Measurements from ENCODE around the gene DNAI1.
"Not testable (repeated sequence)": the region's sequence is repeated elsewhere in the genome, so short reads cannot be mapped to it uniquely, and the experiment has no call there.

The DNAI1 gene

GRCh38 chr9:34458013-34458958 is at the start of gene DNAI1, which contains the start of gene FAM219A:
TSS of gene DNAI1 (plus strand) at chr9:34458805. CDS start at chr9:34459006, 201 bp downstream.
TSS of gene FAM219A (minus strand) at chr9:34458570. CDS start at chr9:34458263, 307 bp downstream.
- DNase-seq = peak; percentile 99

DNA sequence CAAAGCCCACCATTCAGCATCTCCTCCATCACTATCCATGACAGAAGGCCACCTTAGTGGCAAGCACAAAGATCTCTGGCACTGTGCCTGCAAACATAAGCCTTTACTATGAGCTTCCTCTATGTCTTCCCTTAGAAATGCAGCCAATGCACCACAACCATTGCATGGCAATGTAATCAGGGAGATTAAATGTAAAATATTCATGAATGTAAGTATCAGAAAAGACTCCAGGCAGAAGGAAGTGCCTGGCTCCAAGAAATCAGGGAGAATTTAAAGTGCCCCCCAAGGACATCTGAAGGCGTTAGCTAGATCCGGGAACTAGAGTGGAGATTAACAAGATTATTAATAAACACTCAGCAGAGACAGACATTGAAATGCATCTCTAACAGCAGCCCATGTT is 49.5 kb upstream of the DNAI1 start:
- DNase-seq = no peak

- DNase-seq = no peak
Observed at GRCh38 chr9:34412336-34412735, 46.3 kb upstream of the DNAI1 start.

- peak; percentile 29 for DNase-seq
Observed at GRCh38 chr9:34413231-34413852, 45.3 kb upstream of the DNAI1 start.

DNA sequence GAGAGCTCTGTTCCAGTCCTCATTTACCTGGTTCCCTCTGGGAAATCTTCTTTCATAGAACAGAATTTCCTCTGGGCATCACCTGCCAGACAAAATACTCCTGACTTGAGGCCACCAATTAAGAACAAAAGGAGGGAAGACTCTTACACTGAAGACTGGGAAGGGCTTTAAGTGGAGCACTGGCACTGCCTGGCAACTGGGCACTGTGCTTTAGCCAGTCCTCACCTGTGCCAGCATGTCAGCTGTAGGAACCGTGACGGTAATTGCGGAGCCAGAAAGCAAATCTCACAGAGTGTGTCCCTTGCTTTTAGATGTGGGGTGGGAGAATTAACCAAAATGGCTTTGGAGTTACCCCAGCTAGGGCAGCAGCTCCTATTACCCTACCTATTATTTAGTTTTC is 40.9 kb upstream of the DNAI1 start:
- DNase-seq = no peak

- no peak for DNase-seq
Observed at GRCh38 chr9:34419716-34420504, 38.7 kb upstream of the DNAI1 start.

- DNase-seq = no peak
Observed at GRCh38 chr9:34426347-34427074, 32.1 kb upstream of the DNAI1 start.

DNA sequence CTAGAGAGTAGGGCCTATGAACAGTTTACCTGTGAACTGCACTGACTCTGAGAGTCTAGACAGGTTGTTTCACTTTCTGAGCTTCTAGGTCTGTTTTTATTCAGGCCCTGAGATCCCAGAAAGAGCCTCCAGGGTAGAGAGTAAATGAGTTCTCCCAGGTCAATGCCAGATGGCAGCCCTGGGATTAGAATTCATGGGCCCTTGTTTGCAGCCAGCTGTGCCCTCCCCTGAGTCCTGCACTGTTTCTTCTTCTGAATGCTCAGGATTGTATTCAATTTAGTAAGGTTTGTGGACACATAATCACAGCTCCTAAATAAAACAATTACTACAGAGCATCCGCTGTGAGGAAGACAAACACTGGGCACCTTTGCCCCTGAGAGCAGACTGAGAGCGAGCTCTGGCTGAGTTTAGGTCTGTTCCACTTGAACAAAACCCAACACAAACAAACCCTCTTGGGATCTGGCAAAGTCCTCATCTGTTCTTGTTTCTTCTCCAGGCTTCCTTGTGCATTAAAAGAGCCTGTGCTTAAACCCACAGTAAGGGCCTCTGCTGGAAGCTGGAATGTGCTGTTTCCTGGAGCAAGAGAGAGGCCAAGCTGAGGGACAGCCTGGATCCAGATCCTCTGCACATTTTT is 30.2 kb upstream of the DNAI1 start:
- no peak for DNase-seq

DNA sequence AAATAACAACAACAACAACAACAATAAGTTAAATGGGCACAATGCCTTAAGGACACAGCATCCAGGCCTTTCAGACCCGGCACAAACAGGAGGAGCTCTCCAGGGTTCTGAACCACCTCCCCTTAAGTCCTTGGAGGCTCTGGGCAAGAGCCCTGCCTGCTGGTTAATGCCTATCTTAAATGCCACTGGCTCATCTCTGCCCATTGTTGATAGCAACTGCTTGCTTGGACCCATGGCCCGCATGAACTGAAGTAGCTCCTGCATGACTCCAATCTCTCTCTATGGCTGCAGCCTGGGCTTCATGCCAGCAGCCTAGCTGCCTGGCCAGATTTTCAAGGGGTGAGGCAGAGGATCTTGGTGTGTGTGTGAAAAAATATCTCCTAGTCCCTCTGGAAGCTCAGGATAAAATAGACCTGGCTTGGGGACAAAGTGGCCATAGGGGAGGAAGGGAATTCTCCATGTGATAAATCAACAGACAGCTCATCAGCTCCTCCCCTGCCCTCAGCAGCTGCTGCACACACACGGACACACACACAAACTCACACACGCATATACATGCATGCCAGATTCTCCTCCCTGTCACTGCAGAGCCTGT is 27.7 kb upstream of the DNAI1 start:
- DNase-seq = no peak

DNA sequence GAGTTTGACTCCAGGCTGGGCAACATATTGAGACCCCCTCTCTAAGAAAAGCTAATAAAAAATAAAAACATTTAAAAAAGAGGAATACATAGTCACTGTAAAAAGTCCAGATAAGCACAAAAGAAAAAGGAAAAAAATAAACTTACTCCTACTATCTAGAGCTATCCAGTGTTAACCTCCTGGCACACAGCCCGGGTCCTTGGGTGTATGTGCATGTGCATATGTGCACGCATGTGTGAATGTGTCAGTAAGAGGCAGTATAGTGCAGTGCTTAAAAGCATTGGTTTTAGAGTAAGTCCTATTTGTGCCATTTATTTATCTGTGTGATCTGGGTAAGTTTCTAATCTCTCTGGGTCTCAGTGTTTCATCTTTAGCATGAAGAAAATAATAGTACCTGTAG is 26.9 kb upstream of the DNAI1 start:
- DNase-seq = no peak

DNA sequence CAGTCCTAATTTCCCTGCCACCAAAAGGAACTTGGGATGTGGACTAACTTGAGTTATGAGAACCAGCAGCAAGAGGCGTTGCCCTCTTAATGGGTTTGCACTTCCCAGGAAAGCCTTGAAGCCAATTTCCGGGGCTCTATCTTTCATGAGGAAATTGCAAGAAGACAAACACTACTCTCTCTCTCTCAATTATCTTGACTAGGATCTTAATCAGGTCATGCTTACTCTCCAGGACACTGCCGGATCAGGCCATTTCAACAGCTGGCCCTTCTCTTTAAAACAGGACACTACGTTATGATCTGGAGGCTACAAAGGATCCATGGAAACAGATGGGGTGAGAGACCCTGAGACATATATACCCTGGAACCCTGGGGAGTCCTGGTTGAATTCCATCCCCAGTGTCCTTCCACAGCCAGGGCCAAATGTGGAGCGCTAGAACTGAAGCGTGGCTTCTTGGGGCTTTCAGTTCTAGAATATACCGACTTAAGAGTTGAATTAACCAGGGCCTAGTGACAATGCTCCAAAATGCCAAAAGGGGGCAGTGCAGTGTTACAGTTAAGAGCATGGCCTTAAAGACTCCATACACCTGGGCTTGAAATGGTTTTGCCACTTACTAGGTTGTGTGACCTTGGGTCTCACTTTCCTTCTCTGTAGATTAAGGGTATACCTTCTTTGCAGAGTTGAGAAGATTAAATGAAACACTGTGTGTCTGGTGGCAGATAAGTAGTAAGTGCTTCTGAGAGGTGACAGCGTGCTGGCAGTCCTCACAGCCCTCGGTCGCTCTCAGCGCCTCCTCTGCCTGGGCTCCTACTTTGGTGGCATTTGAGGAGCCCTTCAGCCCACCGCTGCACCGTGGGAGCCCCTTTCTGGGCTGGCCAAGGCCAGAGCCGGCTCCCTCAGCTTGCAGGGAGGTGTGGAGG is 21.3 kb upstream of the DNAI1 start:
- peak; percentile 59 for DNase-seq

DNA sequence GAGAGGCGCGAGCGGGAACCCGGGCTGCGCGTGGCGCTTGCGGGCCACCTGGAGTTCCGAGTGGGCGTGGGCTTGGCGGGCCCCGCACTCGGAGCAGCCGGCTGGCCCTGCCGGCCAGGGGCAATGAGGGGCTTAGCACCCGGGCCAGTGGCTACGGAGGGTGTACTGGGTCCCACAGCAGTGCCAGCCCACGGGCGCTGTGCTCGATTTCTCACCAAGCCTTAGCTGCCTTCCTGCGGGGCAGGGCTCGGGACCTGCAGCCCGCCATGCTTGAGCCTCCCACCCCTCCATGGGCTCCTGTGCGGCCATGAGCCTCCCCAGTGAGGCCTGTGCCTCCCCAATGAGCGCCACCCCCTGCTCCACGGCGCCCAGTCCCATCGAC is 20.7 kb upstream of the DNAI1 start:
- DNase-seq = not testable (repeated sequence)

DNA sequence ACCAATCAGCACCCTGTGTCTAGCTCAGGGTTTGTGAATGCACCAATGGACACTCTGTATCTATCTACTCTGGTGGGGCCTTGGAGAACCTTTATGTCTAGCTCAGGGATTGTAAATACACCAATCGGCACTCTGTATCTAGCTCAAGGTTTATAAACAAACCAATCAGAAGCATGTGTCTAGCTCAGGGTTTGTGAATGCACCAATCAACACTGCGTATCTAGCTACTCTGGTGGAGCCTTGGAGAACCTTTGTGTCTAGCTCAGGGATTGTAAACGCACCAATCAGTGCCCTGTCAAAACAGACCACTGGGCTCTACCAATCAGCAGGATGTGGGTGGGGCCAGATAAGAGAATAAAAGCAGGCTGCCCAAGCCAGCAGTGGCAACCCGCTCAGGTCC is 20.1 kb upstream of the DNAI1 start:
- not testable (repeated sequence) for DNase-seq

- DNase-seq = no peak
Observed at GRCh38 chr9:34440017-34440416, 18.6 kb upstream of the DNAI1 start.

GRCh38 chr9:34442770-34443169 is 15.8 kb upstream of the DNAI1 start:
- DNase-seq = no peak

DNA sequence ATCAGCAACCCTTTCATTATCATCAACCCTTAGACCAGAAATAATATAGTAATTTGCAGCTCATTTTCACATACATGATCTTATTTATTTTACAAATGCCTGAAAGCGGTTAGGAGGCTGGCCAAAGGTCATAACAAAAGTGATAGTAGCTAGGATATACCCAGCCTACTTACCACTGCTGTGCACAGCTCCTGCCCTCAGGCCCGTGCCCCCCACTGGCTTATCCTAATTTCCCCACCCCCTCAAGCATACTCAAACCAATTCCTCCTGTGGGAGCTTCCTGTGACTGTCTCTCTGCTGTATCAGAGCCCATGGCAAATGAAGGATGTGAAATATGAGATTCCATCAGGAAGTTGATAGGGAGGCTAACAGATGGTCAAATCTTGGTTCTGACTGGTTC is 15.1 kb upstream of the DNAI1 start:
- no peak for DNase-seq

DNA sequence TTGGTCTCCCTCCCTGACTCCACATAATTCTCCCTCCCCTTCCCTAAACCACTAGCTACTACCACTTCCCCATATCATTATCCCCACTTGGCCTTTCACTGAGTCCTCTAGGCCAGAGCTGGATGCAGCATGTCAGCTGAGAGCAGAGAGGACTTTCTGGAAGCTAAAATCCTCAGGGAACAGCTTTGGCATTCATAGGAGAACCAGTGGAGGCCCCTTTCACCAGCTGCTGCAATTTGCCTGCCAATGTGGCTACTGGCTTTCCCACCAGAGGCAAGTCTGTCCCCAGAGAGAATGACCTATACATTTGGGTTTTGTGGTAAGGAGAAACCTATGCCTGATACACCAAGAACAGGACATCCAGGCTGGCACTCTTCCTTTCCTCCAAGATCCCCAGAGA is 14.6 kb upstream of the DNAI1 start:
- DNase-seq = no peak

DNA sequence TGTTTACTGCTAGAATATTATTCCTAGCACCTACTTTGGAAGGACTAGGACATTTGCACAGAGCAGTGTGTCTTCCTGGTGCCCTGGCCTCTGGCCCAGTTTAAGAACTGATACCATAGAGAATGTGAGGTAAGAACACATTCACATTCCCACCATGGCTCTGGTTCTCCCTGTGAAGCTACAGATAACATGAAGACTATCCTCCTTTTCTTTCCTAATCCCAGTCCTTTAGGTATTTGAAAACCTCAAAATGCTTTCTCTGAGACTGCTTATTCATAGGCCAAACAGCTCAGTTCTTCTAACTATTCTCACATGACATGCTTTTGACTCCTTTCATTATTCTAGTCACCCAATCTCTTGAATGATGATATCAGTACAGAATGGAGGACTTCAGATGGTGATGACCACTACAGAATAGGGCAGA is 12.1 kb upstream of the DNAI1 start:
- no peak for DNase-seq

DNA sequence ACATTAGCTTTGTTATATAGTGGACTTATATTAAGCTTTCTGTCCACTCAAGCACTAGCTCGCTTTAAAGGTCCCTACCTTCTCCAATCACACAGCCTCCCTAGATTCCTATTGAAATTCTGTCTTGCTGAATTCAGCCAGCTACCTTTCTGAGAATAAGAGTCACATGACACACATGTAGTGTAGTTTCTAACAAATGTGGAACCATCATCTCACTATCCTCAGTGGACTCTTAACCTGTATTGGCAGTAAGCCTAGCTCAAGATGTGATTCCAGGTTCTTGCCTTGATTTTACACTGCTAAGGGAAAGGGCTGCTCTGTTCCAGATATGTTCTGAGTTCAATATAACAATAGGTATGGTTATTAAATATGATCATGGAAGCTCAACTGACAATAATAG is 11.7 kb upstream of the DNAI1 start:
- DNase-seq = no peak

DNA sequence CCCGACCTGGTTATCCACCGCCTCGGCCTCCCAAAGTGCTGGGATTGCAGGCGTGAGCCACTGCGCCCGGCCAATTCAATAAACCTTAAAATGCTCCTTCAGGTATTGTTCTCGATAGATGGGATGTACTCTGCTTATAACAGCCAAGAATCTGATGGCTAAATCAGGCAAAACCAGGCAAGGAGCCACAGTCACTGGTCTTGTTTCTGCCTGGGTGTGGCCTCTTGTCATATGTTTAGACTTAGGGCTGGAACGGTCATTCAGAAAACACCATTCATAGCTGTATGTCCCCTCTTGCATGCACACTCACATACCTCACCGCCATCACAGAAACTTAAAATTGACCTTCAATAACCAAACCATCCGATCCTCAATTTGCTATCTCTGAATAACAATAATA is 8.0 kb upstream of the DNAI1 start:
- DNase-seq = no peak

DNA sequence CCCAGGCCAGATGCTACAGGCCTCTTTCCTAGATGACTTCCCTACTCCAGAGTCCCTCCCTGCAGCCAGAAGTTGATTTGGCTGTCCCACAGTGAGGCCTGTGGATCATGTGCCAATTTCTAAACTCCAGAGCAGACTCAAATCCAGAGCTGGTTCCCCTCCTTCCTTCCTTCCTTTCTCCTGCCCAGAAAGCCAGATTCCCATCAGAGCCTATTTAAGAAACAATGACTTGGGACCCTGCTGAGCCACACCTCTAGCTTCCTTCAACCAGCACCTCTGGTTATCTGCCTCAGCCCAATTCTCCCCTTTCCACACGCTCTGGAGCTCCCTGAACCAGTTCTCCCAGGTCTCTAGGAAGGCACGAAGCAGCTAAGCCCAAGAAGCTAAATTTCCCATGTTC is 7.5 kb upstream of the DNAI1 start:
- DNase-seq = no peak
